HG03521 (cell line): ENCODE results near the gene NOXO1.
"Not testable (repeated sequence)": the region's sequence is repeated elsewhere in the genome, so short reads cannot be mapped to it uniquely, and the experiment has no call there.

ENCODE experiments used
- ATAC-seq: cut with Tn5 transposase; IDR thresholded peaks from one replicate; pipeline ENCODE4 v1.9.1; 2021; ENCODE audit warnings: mild to moderate bottlenecking, moderate library complexity; ENCODE audit not compliant: unreplicated experiment

NOXO1 gene

DNA sequence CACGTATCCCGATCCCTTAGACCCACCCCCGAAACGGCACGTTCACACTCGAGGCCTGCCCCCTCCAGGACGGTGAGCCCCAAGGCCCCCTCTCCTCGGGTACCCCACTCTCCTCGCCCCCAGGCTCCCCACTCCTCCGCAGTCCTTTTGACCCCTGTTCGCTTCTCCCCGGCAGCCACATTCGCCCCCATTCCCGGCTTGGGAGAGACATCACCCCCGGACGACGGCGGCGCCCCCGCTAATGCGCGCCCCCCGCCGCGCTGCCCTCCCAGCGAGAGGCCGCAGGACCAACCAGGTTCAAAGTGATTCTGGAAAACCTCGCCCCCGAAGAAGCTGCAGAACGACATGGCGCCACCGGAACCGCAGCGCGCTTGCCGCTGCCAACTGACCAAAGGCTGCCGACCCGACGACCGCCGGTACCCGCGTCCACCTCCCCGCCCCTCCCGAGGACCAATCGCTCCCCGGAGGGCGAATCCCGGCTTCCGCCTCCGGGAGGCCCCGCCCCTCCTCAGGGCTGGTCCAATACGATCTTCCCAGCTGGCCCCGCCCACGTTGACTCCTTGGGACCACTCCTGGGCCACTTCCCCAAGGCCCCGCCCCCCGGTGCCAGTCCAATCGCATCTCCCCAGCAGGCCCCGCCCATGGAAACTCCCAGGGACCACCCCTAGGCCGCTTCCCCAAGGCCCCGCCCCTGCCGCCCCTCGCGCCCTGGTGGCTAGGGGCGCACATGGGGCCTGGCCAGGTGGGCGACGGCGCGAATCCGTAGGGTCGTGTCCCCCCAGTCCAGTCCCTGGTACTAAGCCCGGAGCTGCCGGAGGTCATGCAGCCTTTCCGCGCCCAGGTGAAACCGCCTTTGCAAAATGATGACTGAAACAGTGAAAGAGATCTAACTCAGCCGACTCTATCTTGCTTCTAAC, 38.2 kb downstream of the NOXO1 start, which contains the start of gene MSRB1:
Gene MSRB1 (minus strand): TSS at position 390 of the 917 bp plus-strand sequence. CDS start 43 bp downstream, at position 347.
- ATAC-seq = peak; percentile 93

DNA sequence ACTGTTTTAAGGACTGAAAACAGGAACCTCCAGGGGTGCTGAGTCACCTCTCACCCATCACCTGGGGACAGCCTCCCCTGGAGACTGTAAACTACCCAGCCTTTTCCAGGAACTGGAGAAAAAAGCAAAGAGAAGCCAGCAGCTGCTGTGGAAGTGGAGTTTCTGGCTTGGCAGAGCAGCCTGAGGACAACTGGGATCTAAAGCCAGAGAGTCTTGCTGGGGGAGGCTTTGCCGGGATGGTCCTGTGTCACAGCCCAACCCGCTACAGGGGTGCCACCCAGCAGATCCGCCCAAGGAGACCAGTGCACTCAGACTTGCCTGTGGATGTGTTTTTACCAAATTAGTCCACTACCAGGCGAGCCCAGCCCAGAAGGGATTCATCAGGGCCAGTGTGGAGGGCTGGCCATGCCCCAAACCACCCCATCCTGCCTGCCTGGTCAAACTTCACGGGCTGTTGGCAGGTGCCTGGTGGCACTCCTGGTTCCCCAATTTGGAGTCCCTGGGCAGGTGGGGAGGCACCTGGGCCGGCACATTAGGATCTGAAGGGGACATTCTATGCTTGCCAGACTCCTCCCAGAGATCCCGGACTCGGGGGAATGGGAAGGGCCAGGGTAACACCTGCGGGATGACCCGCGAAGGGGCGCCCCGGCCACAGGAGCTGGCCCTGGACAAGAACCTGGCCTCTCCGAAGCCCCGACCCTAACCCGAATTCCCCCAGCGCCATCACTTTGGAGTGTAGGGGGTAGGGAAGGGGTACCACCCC, 39.0 kb downstream of the NOXO1 start:
- ATAC-seq = no peak

GRCh38 chr16:1941162-1942046, 39.9 kb downstream of the NOXO1 start:
- no peak for ATAC-seq

DNA sequence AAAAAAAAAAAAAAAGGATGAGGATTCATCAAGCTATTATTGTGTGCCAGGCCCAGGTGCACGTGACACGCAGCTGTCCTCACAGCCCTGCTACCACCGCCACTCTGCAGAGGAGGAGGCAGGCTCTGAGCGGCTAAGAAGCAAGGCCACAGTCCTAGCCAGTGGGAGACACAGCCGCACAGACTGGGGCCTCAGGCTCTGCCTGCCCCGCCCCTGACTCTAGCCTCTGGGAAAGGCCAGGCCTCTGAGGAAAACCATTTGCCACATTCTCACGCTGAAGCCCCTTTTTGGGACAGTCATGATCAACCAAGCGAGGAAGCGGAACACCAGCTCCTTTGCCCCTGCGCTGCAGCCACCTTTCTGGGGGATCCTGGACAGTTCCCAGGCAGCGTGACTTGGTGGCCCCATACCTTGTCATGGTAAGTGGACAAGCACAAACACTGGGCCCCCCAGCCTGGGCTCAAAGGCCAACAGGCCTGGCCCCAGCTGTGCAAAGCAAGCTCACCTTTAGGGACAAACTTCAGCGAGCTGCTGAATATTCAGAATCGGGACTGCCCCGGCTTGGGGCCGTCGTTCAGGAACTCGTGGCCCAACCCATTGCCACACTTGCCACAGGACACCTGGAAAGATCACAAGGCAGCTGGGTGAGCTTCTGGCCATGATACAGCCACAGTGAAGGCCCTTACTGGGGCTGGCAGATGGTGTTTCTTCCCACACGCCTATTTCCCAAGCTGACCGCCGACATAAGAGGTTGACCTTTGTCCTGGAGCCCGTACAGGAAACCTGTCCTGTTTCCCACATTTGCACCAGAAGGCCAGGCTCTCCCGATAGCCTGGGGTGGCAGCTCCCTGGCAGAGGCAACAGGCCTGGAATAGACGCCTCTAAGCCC, 40.8 kb downstream of the NOXO1 start:
- no peak for ATAC-seq

DNA sequence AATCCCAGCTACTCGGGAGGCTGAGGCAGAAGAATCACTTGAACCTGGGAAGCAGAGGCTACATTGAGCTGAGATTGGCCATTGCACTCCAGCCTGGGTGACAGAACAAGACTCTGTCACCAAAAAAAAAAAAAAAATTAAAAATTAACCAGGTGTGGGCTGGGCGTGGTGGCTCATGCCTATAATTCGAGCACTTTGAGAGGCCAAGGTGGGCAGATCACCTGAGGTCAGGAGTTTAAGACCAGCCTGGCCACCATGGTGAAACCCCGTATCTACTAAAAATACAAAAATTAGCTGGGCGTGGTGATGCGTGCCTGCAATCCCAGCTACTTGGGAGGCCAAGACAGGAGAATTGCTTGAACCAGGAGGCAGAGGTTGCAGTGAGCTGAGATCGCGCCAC, 41.4 kb downstream of the NOXO1 start:
- ATAC-seq = not testable (repeated sequence)

GRCh38 chr16:1938910-1939309, 42.4 kb downstream of the NOXO1 start:
- ATAC-seq = no peak

GRCh38 chr16:1938316-1938715, 43.0 kb downstream of the NOXO1 start:
- no peak for ATAC-seq

GRCh38 chr16:1936945-1937479, 44.3 kb downstream of the NOXO1 start:
- ATAC-seq = no peak

GRCh38 chr16:1933097-1933661, 48.1 kb downstream of the NOXO1 start:
- no peak for ATAC-seq

GRCh38 chr16:1932050-1933028, 48.9 kb downstream of the NOXO1 start:
- ATAC-seq = no peak

- no peak for ATAC-seq
Observed at GRCh38 chr16:1930338-1930720, 50.9 kb downstream of the NOXO1 start.

DNA sequence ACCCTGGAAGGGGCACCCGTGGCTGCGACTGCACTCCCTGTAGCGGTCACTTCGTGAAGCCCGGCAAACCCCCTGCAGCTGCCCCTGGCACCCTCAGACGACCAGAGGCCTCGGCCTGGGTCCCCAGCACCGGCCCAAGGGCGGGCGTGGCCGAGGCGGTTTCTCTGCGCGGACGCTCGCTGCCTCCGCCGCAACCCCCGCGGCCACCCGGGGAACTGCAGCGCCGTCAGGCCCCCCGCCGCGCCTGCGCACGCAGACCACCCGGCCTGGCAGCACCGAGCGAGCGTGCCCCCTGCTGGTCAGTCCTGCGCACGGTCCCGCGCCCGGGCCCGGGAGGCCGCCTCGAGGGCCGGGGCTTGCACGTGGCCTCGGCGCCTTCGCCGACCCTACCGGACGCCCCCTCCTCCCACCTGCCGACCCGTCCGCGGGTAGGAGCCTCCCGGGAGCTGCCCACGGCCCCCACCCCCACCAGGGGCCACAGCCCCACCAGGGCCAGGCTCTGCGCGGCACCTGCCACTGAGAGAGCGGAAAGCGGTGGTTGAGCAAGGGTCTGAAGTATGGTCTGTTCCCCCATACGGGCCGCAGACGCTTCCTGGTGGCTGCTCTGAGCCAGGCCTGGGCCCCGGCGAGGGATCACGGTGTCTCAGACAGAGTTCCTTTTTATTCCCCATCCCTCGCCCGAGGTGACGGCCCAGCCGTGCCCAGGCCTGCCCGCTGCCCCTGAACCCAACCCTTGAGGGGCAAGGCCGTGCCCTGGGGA, 51.5 kb downstream of the NOXO1 start:
- peak; percentile 93 for ATAC-seq

- no peak for ATAC-seq
Observed at GRCh38 chr16:1929105-1929504, 52.2 kb downstream of the NOXO1 start.
